Activated CD4-positive, alpha-beta T cell treated with anti-CD3 and anti-CD28 coated beads for 36 hours (primary cell): ENCODE results near the gene ANO1. TPM values are rescaled to one million over a fixed set of nuclear protein-coding genes. Genes with fewer than 3 reads are reported as not detected.

ENCODE experiments used
- ATAC-seq: fragments of 200-7000 bp; cut with Tn5 transposase; one replicate; pipeline ENCODE4 v1.10.0; 2021; ENCODE audit warnings: mild to moderate bottlenecking, moderate library complexity
- CTCF ChIA-PET: fragments of 350-600 bp; sonication (Branson Sonifier 250); formaldehyde crosslinking; loops from one replicate; lab custom pipeline; 2021; ENCODE audit warnings: antibody characterized with exemption; lab: Charles Lee
- POLR2A ChIA-PET: fragments of 350-600 bp; sonication (Branson Sonifier 250); formaldehyde crosslinking; loops from one replicate; lab custom pipeline; 2021; ENCODE audit warnings: antibody characterized with exemption, inconsistent platforms; lab: Charles Lee
- DNase-seq: peaks from one replicate; pipeline ENCODE4 v3.0.0-alpha.2; 2020
- H3K27ac Mint-ChIP-seq: one replicate; pipeline ENCODE4 v1.8.0; 2021; ENCODE audit warnings: mixed read lengths
- H3K27me3 Mint-ChIP-seq: one replicate; pipeline ENCODE4 v1.8.0; 2021; ENCODE audit warnings: mixed read lengths
- H3K36me3 Mint-ChIP-seq: one replicate; pipeline ENCODE4 v1.8.0; 2021; ENCODE audit warnings: low read depth, mixed read lengths
- H3K4me1 Mint-ChIP-seq: one replicate; pipeline ENCODE4 v1.8.0; 2021; ENCODE audit warnings: mixed read lengths
- H3K4me3 Mint-ChIP-seq: one replicate; pipeline ENCODE4 v1.8.0; 2021; ENCODE audit warnings: mild to moderate bottlenecking, moderate library complexity, mixed read lengths
- H3K9me3 Mint-ChIP-seq: one replicate; pipeline ENCODE4 v1.8.0; 2021; ENCODE audit warnings: low read depth, mixed read lengths
- intact Hi-C, 2 experiments: fragments of 100-400 bp; cut with DNase I in 1 of 2; cut with micrococcal nuclease in 1 of 2; formaldehyde crosslinking; loops; one replicate each; pipeline versions ENCODE4 v1.14.2 to v1.15.1; 2022 to 2024; cut with DNase I, micrococcal nuclease
- total RNA-seq, 2 experiments: library from RNA; stranded (reverse); gene quantifications; one replicate each; pipeline ENCODE4 v1.2.3, GENCODE V29; 2021

The ANO1 gene
- total RNA-seq, 2 experiments from 2014 or later = not detected

GRCh38 chr11:70112017-70112434 is 33.9 kb downstream of the ANO1 start:
- Mint-ChIP-seq H3K27me3 (peaks cover 2% of the 10 kb centered on the region), H3K27ac (no peak overlapping the region), H3K36me3 (no peaks in the 10 kb centered on the region), H3K4me3 (no peak overlapping the region), H3K4me1 (no peaks in the 10 kb centered on the region), H3K9me3 (no peaks in the 10 kb centered on the region)
- ATAC-seq = no peak
- DNase-seq = no peak
- CTCF ChIA-PET = no interaction called here
- intact Hi-C loops = no loop called here
- POLR2A ChIA-PET = no interaction called here

- no peak for ATAC-seq
- H3K27me3 Mint-ChIP-seq = peaks cover 6% of the 10 kb centered on the region
- H3K36me3 Mint-ChIP-seq = no peaks in the 10 kb centered on the region
- no peaks in the 10 kb centered on the region for H3K4me1 Mint-ChIP-seq
- intact Hi-C loops = no loop called here
- DNase-seq = no peak
- H3K9me3 Mint-ChIP-seq = no peaks in the 10 kb centered on the region
- no peak overlapping the region for H3K4me3 Mint-ChIP-seq
- no peak overlapping the region for H3K27ac Mint-ChIP-seq
- ChIA-PET CTCF (no interaction called here), POLR2A (no interaction called here)
These were observed 35.7 kb downstream of the ANO1 start for GRCh38 chr11:70113801-70114200.

GRCh38 chr11:70115778-70116177 is 37.7 kb downstream of the ANO1 start:
- intact Hi-C loops = no loop called here
- H3K27ac Mint-ChIP-seq = no peak overlapping the region
- H3K9me3 Mint-ChIP-seq = no peaks in the 10 kb centered on the region
- H3K4me1 Mint-ChIP-seq = no peaks in the 10 kb centered on the region
- DNase-seq (no peak), ATAC-seq (no peak)
- no peak overlapping the region for H3K4me3 Mint-ChIP-seq
- no peaks in the 10 kb centered on the region for H3K36me3 Mint-ChIP-seq
- POLR2A ChIA-PET = no interaction called here
- H3K27me3 Mint-ChIP-seq = peaks cover 12% of the 10 kb centered on the region
- CTCF ChIA-PET = no interaction called here

- no peaks in the 10 kb centered on the region for H3K4me1 Mint-ChIP-seq
- ATAC-seq (no peak), DNase-seq (no peak)
- ChIA-PET POLR2A (no interaction called here), CTCF (no interaction called here)
- no peaks in the 10 kb centered on the region for H3K9me3 Mint-ChIP-seq
- intact Hi-C loops = no loop called here
- H3K27me3 Mint-ChIP-seq = peaks cover 10% of the 10 kb centered on the region
- no peak overlapping the region for H3K4me3 Mint-ChIP-seq
- no peak overlapping the region for H3K27ac Mint-ChIP-seq
- H3K36me3 Mint-ChIP-seq = no peaks in the 10 kb centered on the region
These were observed 38.4 kb downstream of the ANO1 start for GRCh38 chr11:70116386-70117065.

GRCh38 chr11:70117567-70118145 is 39.5 kb downstream of the ANO1 start:
- Mint-ChIP-seq H3K4me1 (no peaks in the 10 kb centered on the region), H3K9me3 (no peaks in the 10 kb centered on the region), H3K4me3 (no peak overlapping the region), H3K27ac (no peak overlapping the region), H3K27me3 (peaks cover 12% of the 10 kb centered on the region), H3K36me3 (no peaks in the 10 kb centered on the region)
- POLR2A ChIA-PET = no interaction called here
- ATAC-seq (no peak), DNase-seq (no peak)
- CTCF ChIA-PET = no interaction called here
- intact Hi-C loops = no loop called here

- DNase-seq (no peak), ATAC-seq (no peak)
- no peak overlapping the region for H3K4me3 Mint-ChIP-seq
- H3K27ac Mint-ChIP-seq = no peak overlapping the region
- H3K4me1 Mint-ChIP-seq = no peaks in the 10 kb centered on the region
- H3K9me3 Mint-ChIP-seq = no peaks in the 10 kb centered on the region
- H3K27me3 Mint-ChIP-seq = peaks cover 14% of the 10 kb centered on the region
- ChIA-PET POLR2A (no interaction called here), CTCF (no interaction called here)
- no peaks in the 10 kb centered on the region for H3K36me3 Mint-ChIP-seq
- intact Hi-C loops = no loop called here
These were observed 40.5 kb downstream of the ANO1 start for GRCh38 chr11:70118642-70119041.

GRCh38 chr11:70119502-70119901 is 41.4 kb downstream of the ANO1 start:
- H3K4me1 Mint-ChIP-seq = no peaks in the 10 kb centered on the region
- DNase-seq = no peak
- CTCF ChIA-PET = no interaction called here
- H3K27me3 Mint-ChIP-seq = peaks cover 14% of the 10 kb centered on the region
- no peak overlapping the region for H3K4me3 Mint-ChIP-seq
- intact Hi-C loops = no loop called here
- no peaks in the 10 kb centered on the region for H3K36me3 Mint-ChIP-seq
- H3K9me3 Mint-ChIP-seq = no peaks in the 10 kb centered on the region
- no peak overlapping the region for H3K27ac Mint-ChIP-seq
- POLR2A ChIA-PET = no interaction called here
- ATAC-seq = no peak

GRCh38 chr11:70120674-70121073 is 42.6 kb downstream of the ANO1 start:
- no peaks in the 10 kb centered on the region for H3K36me3 Mint-ChIP-seq
- POLR2A ChIA-PET = no interaction called here
- no peak for DNase-seq
- H3K4me3 Mint-ChIP-seq = no peak overlapping the region
- H3K27me3 Mint-ChIP-seq = peaks cover 14% of the 10 kb centered on the region
- intact Hi-C loops = no loop called here
- H3K9me3 Mint-ChIP-seq = no peaks in the 10 kb centered on the region
- H3K4me1 Mint-ChIP-seq = no peaks in the 10 kb centered on the region
- no peak for ATAC-seq
- CTCF ChIA-PET = no interaction called here
- no peak overlapping the region for H3K27ac Mint-ChIP-seq

GRCh38 chr11:70122490-70123198 is 44.5 kb downstream of the ANO1 start:
- CTCF ChIA-PET = no interaction called here
- POLR2A ChIA-PET = no interaction called here
- no peaks in the 10 kb centered on the region for H3K9me3 Mint-ChIP-seq
- peak; percentile 23 for ATAC-seq
- H3K27ac Mint-ChIP-seq = no peak overlapping the region
- H3K4me3 Mint-ChIP-seq = no peak overlapping the region
- no peaks in the 10 kb centered on the region for H3K36me3 Mint-ChIP-seq
- peak; percentile 18 for DNase-seq
- intact Hi-C loops = no loop called here
- H3K27me3 Mint-ChIP-seq = peaks cover 14% of the 10 kb centered on the region
- H3K4me1 Mint-ChIP-seq = no peaks in the 10 kb centered on the region

- intact Hi-C loops = no loop called here
- Mint-ChIP-seq H3K36me3 (no peaks in the 10 kb centered on the region), H3K27ac (no peak overlapping the region), H3K4me1 (no peaks in the 10 kb centered on the region), H3K9me3 (no peaks in the 10 kb centered on the region), H3K27me3 (peaks cover 10% of the 10 kb centered on the region), H3K4me3 (no peak overlapping the region)
- ATAC-seq (no peak), DNase-seq (no peak)
- ChIA-PET POLR2A (no interaction called here), CTCF (no interaction called here)
These were observed 45.6 kb downstream of the ANO1 start for GRCh38 chr11:70123711-70124110.

GRCh38 chr11:70124321-70125000 is 46.3 kb downstream of the ANO1 start:
- POLR2A ChIA-PET = no interaction called here
- no peak overlapping the region for H3K27ac Mint-ChIP-seq
- no peaks in the 10 kb centered on the region for H3K9me3 Mint-ChIP-seq
- H3K4me3 Mint-ChIP-seq = no peak overlapping the region
- peaks cover 7% of the 10 kb centered on the region for H3K27me3 Mint-ChIP-seq
- intact Hi-C loops = no loop called here
- no peak for DNase-seq
- ATAC-seq = no peak
- no peaks in the 10 kb centered on the region for H3K36me3 Mint-ChIP-seq
- CTCF ChIA-PET = no interaction called here
- no peaks in the 10 kb centered on the region for H3K4me1 Mint-ChIP-seq

GRCh38 chr11:70126494-70126893 is 48.4 kb downstream of the ANO1 start:
- ATAC-seq = no peak
- no peak overlapping the region for H3K27ac Mint-ChIP-seq
- peaks cover 4% of the 10 kb centered on the region for H3K27me3 Mint-ChIP-seq
- no peak overlapping the region for H3K4me3 Mint-ChIP-seq
- no peaks in the 10 kb centered on the region for H3K4me1 Mint-ChIP-seq
- no peaks in the 10 kb centered on the region for H3K36me3 Mint-ChIP-seq
- no peaks in the 10 kb centered on the region for H3K9me3 Mint-ChIP-seq
- intact Hi-C loops = no loop called here
- ChIA-PET CTCF (no interaction called here), POLR2A (no interaction called here)
- DNase-seq = no peak
